GM13977 (cell line): ENCODE data around the gene ESR1.

ENCODE experiments used
- DNase-seq: peaks from one replicate; pipeline ENCODE4 v3.0.0; 2012; ENCODE audit warnings: low spot score
- in situ Hi-C: fragments of 300-500 bp; cut with MboI; formaldehyde crosslinking; loops from one replicate; pipeline ENCODE4 v1.12.0; 2022; ENCODE audit warnings: low sequenced_read_pairs, low pct_unique_long_range_greater_than_20kb, mixed read lengths, inconsistent platforms; ENCODE audit not compliant: unreplicated experiment
- TF ChIP-seq, protein P1 (sequence below): IDR thresholded peaks from 2 replicates; pipeline ENCODE4 v1.5.1; 2012; ENCODE audit warnings: mild to moderate bottlenecking, control low read depth; ENCODE audit not compliant: insufficient read depth; ENCODE audit errors: extremely low read depth, missing control alignments

The ESR1 gene

DNA sequence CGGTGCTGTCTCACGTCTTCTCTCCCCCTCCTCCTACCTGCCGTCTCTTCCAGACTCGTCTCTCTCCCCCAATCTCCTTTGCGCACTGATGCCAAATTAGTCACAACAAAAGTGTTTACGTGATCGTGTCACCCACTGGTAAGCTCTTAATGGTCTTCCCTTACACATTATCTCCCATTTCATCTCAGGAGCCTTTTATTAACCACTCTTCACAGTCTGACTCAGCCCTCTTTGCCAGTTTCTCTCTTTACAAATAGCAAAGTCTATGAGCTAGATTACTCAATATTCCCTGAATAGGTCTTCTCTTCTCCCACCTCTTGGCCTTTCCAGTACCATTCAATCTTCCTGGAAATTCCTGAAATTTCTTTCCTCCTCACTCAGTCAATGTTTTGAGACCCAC is 247.0 kb downstream of the ESR1 start:
- TF ChIP-seq, protein P1, sequence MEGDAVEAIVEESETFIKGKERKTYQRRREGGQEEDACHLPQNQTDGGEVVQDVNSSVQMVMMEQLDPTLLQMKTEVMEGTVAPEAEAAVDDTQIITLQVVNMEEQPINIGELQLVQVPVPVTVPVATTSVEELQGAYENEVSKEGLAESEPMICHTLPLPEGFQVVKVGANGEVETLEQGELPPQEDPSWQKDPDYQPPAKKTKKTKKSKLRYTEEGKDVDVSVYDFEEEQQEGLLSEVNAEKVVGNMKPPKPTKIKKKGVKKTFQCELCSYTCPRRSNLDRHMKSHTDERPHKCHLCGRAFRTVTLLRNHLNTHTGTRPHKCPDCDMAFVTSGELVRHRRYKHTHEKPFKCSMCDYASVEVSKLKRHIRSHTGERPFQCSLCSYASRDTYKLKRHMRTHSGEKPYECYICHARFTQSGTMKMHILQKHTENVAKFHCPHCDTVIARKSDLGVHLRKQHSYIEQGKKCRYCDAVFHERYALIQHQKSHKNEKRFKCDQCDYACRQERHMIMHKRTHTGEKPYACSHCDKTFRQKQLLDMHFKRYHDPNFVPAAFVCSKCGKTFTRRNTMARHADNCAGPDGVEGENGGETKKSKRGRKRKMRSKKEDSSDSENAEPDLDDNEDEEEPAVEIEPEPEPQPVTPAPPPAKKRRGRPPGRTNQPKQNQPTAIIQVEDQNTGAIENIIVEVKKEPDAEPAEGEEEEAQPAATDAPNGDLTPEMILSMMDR = no peak
- in situ Hi-C loops = no loop called here
- no peak for DNase-seq

DNA sequence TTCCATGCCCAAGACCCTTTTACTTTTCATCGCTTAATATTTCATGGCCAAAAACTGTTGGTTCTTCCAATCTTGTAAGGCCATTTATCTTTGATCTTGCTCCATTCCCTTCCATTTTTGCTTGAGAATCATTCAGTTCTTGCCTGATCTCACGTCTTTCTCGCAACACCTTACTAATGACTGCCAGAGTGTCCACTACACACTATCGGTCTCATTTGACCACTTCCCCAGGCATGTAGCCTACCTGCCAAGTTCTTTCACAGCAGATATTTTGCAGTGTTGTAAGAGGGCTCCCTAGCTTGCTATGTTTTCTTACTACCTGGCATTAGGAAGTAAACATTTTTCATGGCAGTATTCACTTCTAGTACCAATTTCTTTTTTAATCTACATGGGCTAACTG is 248.0 kb downstream of the ESR1 start:
- TF ChIP-seq, protein P1 = no peak
- no peak for DNase-seq
- in situ Hi-C loops = no loop called here

GRCh38 chr6:152057832-152058498 is 250.5 kb downstream of the ESR1 start:
- no peak for DNase-seq
- TF ChIP-seq, protein P1 = no peak
- in situ Hi-C loops = no loop called here

DNA sequence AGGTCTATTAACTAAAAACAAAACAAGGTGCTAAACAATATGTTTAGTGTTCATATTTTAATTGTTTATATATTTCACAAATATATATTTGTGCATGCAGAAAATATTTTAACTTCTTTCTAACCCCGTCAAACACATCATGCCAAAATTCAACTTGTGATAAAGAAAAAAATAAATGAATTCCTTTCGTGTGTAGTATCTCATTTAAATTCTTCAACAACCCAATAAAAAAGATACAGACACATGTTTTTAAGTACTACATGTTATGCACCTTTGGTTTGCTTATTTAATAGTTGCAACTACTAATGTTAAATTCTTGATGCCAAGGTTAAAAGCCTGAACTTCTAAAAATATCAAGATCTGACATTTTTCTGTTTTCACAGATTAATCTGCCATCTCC is 252.4 kb downstream of the ESR1 start:
- TF ChIP-seq, protein P1 = no peak
- in situ Hi-C loops = no loop called here

GRCh38 chr6:152062476-152062875 is 255.0 kb downstream of the ESR1 start:
- in situ Hi-C loops = no loop called here
- TF ChIP-seq, protein P1 = no peak
- DNase-seq = no peak

More for the DNA sequence above, 252.4 kb downstream of the ESR1 start:
- DNase-seq = no peak

- TF ChIP-seq, protein P1 = no peak
- in situ Hi-C loops = no loop called here
- DNase-seq = no peak
Observed at GRCh38 chr6:152063170-152063921, 255.9 kb downstream of the ESR1 start.
